ENCODE data around the gene CNTNAP2.

CNTNAP2 gene

GRCh38 chr7:147173883-147174282 is 1057.3 kb downstream of the CNTNAP2 start:
- DNase-seq (ENCODE audit: low spot score): no peak
- TF ChIP-seq CTCF (IDR thresholded peaks at IDR 0.05; ENCODE audit: extremely low read depth, missing control alignments): no peak

GRCh38 chr7:147182874-147183273 is 1066.3 kb downstream of the CNTNAP2 start:
- DNase-seq (ENCODE audit: low spot score): no peak
- no peak for TF ChIP-seq CTCF (IDR thresholded peaks at IDR 0.05; ENCODE audit: extremely low read depth, missing control alignments)

GRCh38 chr7:147183276-147183675 is 1066.7 kb downstream of the CNTNAP2 start:
- no peak for TF ChIP-seq CTCF (IDR thresholded peaks at IDR 0.05; ENCODE audit: extremely low read depth, missing control alignments)
- no peak for DNase-seq (ENCODE audit: low spot score)

- no peak for TF ChIP-seq CTCF (IDR thresholded peaks at IDR 0.05; ENCODE audit: extremely low read depth, missing control alignments)
- DNase-seq (ENCODE audit: low spot score): no peak
Observed at GRCh38 chr7:147188467-147188866, 1071.9 kb downstream of the CNTNAP2 start.

- DNase-seq (ENCODE audit: low spot score): no peak
- TF ChIP-seq CTCF (IDR thresholded peaks at IDR 0.05; ENCODE audit: extremely low read depth, missing control alignments): no peak
Observed at GRCh38 chr7:147193476-147193875, 1076.9 kb downstream of the CNTNAP2 start.

- TF ChIP-seq CTCF (IDR thresholded peaks at IDR 0.05; ENCODE audit: extremely low read depth, missing control alignments): no peak
- no peak for DNase-seq (ENCODE audit: low spot score)
Observed at GRCh38 chr7:147196481-147196880, 1079.9 kb downstream of the CNTNAP2 start.

- no peak for DNase-seq (ENCODE audit: low spot score)
- no peak for TF ChIP-seq CTCF (IDR thresholded peaks at IDR 0.05; ENCODE audit: extremely low read depth, missing control alignments)
Observed at GRCh38 chr7:147197006-147197405, 1080.4 kb downstream of the CNTNAP2 start.
